ENCODE measurements around the gene ERF.

ERF gene

GRCh38 chr19:42214810-42215485 lies 40.0 kb downstream of the ERF start:
- no peak for DNase-seq (ENCODE audit: low spot score)

- no peak for DNase-seq (ENCODE audit: low spot score)
Measured at GRCh38 chr19:42212886-42213285, 42.0 kb downstream of the ERF start.

GRCh38 chr19:42208612-42209011 lies 46.3 kb downstream of the ERF start:
- DNase-seq (ENCODE audit: low spot score) = no peak

- no peak for DNase-seq (ENCODE audit: low spot score)
Measured at GRCh38 chr19:42207767-42208271, 47.1 kb downstream of the ERF start.

GRCh38 chr19:42206871-42207755 lies 47.8 kb downstream of the ERF start:
- no peak for DNase-seq (ENCODE audit: low spot score)

GRCh38 chr19:42204664-42205063 lies 50.3 kb downstream of the ERF start:
- no peak for DNase-seq (ENCODE audit: low spot score)

GRCh38 chr19:42203700-42204099 lies 51.2 kb downstream of the ERF start:
- DNase-seq (ENCODE audit: low spot score) = no peak

GRCh38 chr19:42202290-42202880 lies 52.5 kb downstream of the ERF start:
- no peak for DNase-seq (ENCODE audit: low spot score)

- DNase-seq (ENCODE audit: low spot score) = no peak
Measured at GRCh38 chr19:42201489-42202289, 53.2 kb downstream of the ERF start.

GRCh38 chr19:42200116-42200715 lies 54.7 kb downstream of the ERF start:
- DNase-seq (ENCODE audit: low spot score) = no peak

- no peak for DNase-seq (ENCODE audit: low spot score)
Measured at GRCh38 chr19:42199440-42200115, 55.4 kb downstream of the ERF start.

- DNase-seq (ENCODE audit: low spot score) = no peak
Measured at GRCh38 chr19:42198676-42199439, 56.1 kb downstream of the ERF start.
